Right lobe of liver (tissue), 4 donors: Measurements from ENCODE around the gene C3orf22.

Source experiments
- CTCF ChIP-seq, 4 donors: fragments of 200-600 bp in 3 of 4; fragments of 450-650 bp in 1 of 4; IDR thresholded peaks; one replicate each; pipeline versions ENCODE4 v1.5.1 to v1.8.0; 2016 to 2022; ENCODE audit warnings: antibody characterized with exemption in 4 of 4, mild to moderate bottlenecking in 2 of 4
- POLR2A ChIP-seq: fragments of 450-650 bp; IDR thresholded peaks from one replicate; pipeline ENCODE4 v1.6.1; 2017; ENCODE audit warnings: antibody characterized with exemption, mild to moderate bottlenecking
- donor health status: DM: no; HTN: no; CAD: no.
- donor health status: DM: no; HTN: no; CAD: no.
- donor health status: DM: no; HTN: yes; CAD: no.

GRCh38 chr3:126551121-126551838 is 7.5 kb downstream of the C3orf22 start:
- TF ChIP-seq CTCF (IDR thresholded peaks at IDR 0.05) (no peak), POLR2A (no peak)
